CD14-positive monocyte (primary cell): Measurements from ENCODE around the gene RASIP1. TPM values are rescaled to one million over a fixed set of nuclear protein-coding genes. Genes with fewer than 3 reads are reported as not detected.
A peak's percentile ranks its signal among the peaks of the same experiment; 100 is the strongest.
"Not testable (repeated sequence)": the region's sequence is repeated elsewhere in the genome, so short reads cannot be mapped to it uniquely, and the experiment has no call there.

Experiments
- DNase-seq, 3 donors: peaks; one replicate each; pipeline ENCODE4 v3.0.0-alpha.2; 2011 to 2022
- H2AFZ ChIP-seq: 2 replicates; pipeline ENCODE4 v1.6.0; 2012; ENCODE audit warnings: mild to moderate bottlenecking, low read depth, low read length, inconsistent platforms; ENCODE audit not compliant: insufficient read depth, poor library complexity, severe bottlenecking
- H3K27ac ChIP-seq, 2 donors: 1 replicate in 1 of 2; 2 replicates in 1 of 2; pipeline ENCODE4 v1.5.1; 2012 to 2013; ENCODE audit warnings: low read length in 2 of 2, control low read depth in 1 of 2, inconsistent platforms in 1 of 2, low read depth in 1 of 2, mild to moderate bottlenecking in 1 of 2
- H3K27me3 ChIP-seq, 2 donors: one replicate each; pipeline versions ENCODE4 v1.6.0 to v1.6.1; 2011 to 2013; ENCODE audit warnings: low read length in 2 of 2; ENCODE audit not compliant: control insufficient read depth in 2 of 2, insufficient read depth in 2 of 2
- H3K36me3 ChIP-seq, 2 donors: replicated peaks in 1 of 2; 1 replicate in 1 of 2; 2 replicates in 1 of 2; pipeline versions ENCODE4 v1.5.1 to v1.6.1; 2012 to 2013; ENCODE audit warnings: low read length in 2 of 2, control low read depth in 1 of 2, inconsistent platforms in 1 of 2, mild to moderate bottlenecking in 1 of 2; ENCODE audit not compliant: insufficient read depth in 2 of 2, control insufficient read depth in 1 of 2
- H3K4me1 ChIP-seq, 2 donors: 1 replicate in 1 of 2; 2 replicates in 1 of 2; pipeline versions ENCODE4 v1.5.1 to v1.6.1; 2012 to 2013; ENCODE audit warnings: low read length in 2 of 2, control low read depth in 1 of 2, inconsistent platforms in 1 of 2, mild to moderate bottlenecking in 1 of 2, moderate library complexity in 1 of 2; ENCODE audit not compliant: insufficient read depth in 2 of 2, control insufficient read depth in 1 of 2
- H3K4me2 ChIP-seq: replicated peaks from 2 replicates; pipeline ENCODE3; 2012; ENCODE audit warnings: low read length, moderate library complexity, mild to moderate bottlenecking; ENCODE audit not compliant: poor library complexity, severe bottlenecking; ENCODE audit errors: extremely low read depth
- H3K4me3 ChIP-seq, 3 experiments: fragments of 200-600 bp in 1 of 3; sonication (generic) in 1 of 3; replicated peaks in 1 of 3; 1 replicate in 2 of 3; 2 replicates in 1 of 3; pipeline ENCODE4 v1.5.1; 2011 to 2013; ENCODE audit warnings: low read length in 3 of 3, mild to moderate bottlenecking in 3 of 3, control low read depth in 2 of 3, low read depth in 2 of 3, inconsistent platforms in 1 of 3, moderate library complexity in 1 of 3
- H3K79me2 ChIP-seq: 2 replicates; pipeline ENCODE4 v1.6.0; 2012; ENCODE audit warnings: mild to moderate bottlenecking, control low read depth, inconsistent platforms, low read length, moderate library complexity; ENCODE audit not compliant: insufficient read depth
- H3K9ac ChIP-seq: 2 replicates; pipeline ENCODE4 v1.6.0; 2017; ENCODE audit warnings: low read length, mild to moderate bottlenecking; ENCODE audit not compliant: insufficient read depth, poor library complexity, severe bottlenecking
- H3K9me3 ChIP-seq, 2 donors: replicated peaks in 1 of 2; 1 replicate in 1 of 2; 2 replicates in 1 of 2; pipeline versions ENCODE4 v1.5.1 to v1.6.1; 2012 to 2013; ENCODE audit warnings: low read length in 2 of 2, control low read depth in 1 of 2; ENCODE audit not compliant: control insufficient read depth in 1 of 2, insufficient read depth in 1 of 2
- H4K20me1 ChIP-seq: 2 replicates; pipeline ENCODE4 v1.6.0; 2012; ENCODE audit warnings: mild to moderate bottlenecking, low read length, control low read depth, moderate library complexity; ENCODE audit not compliant: insufficient read depth
- H3K27ac Mint-ChIP-seq, 7 donors: one replicate each; pipeline ENCODE4 v1.8.0; 2020; ENCODE audit warnings: mild to moderate bottlenecking in 7 of 7, mixed read lengths in 7 of 7, moderate library complexity in 6 of 7, inconsistent platforms in 2 of 7
- H3K27me3 Mint-ChIP-seq, 3 donors: one replicate each; pipeline ENCODE4 v1.8.0; 2021 to 2022; ENCODE audit warnings: low read depth in 3 of 3, mild to moderate bottlenecking in 3 of 3, mixed read lengths in 3 of 3, moderate library complexity in 3 of 3, inconsistent platforms in 1 of 3
- H3K36me3 Mint-ChIP-seq, 2 donors: one replicate each; pipeline ENCODE4 v1.8.0; 2020; ENCODE audit warnings: mixed read lengths in 2 of 2, inconsistent platforms in 1 of 2, mild to moderate bottlenecking in 1 of 2
- H3K4me1 Mint-ChIP-seq: one replicate; pipeline ENCODE4 v1.8.0; 2020; ENCODE audit warnings: mild to moderate bottlenecking, mixed read lengths
- H3K4me3 Mint-ChIP-seq, 2 donors: one replicate each; pipeline ENCODE4 v1.8.0; 2020; ENCODE audit warnings: mild to moderate bottlenecking in 2 of 2, mixed read lengths in 2 of 2, moderate library complexity in 1 of 2
- H3K9me3 Mint-ChIP-seq, 7 donors: one replicate each; pipeline ENCODE4 v1.8.0; 2020 to 2022; ENCODE audit warnings: mixed read lengths in 7 of 7, mild to moderate bottlenecking in 6 of 7, moderate library complexity in 6 of 7, inconsistent platforms in 2 of 7
- CTCF ChIP-seq: fragments of 200-600 bp; IDR thresholded peaks from one replicate; pipeline ENCODE4 v1.8.0; 2022; ENCODE audit warnings: antibody characterized with exemption, mild to moderate bottlenecking
- WGBS: methylation state at CpG from one replicate; pipeline ENCODE4 v1.1.5; 2013; ENCODE audit warnings: missing lambda C conversion rate; ENCODE audit not compliant: insufficient coverage; 5-methylcytosine and 5-hydroxymethylcytosine counted together
- intact Hi-C, 2 donors: fragments of 100-400 bp; cut with micrococcal nuclease; formaldehyde crosslinking; loops; one replicate each; pipeline versions ENCODE4 v1.15.0 to v1.15.1; 2023
- polyA plus RNA-seq, 3 donors: library from polyadenylated mRNA; depleted of rRNA in 1 of 3; unstranded in 2 of 3; stranded (reverse) in 1 of 3; fragments of 300-500 nt in 2 of 3; fragments of >200 nt in 1 of 3; fragmentation: Illumina TruSeq in 2 of 3; gene quantifications; 1 replicate in 2 of 3; 2 replicates in 1 of 3; pipeline ENCODE4 v1.2.3, GENCODE V29; 2012 to 2021

The RASIP1 gene
- polyA plus RNA-seq, 3 donors, result 1.2 TPM; not detected in 2

DNA sequence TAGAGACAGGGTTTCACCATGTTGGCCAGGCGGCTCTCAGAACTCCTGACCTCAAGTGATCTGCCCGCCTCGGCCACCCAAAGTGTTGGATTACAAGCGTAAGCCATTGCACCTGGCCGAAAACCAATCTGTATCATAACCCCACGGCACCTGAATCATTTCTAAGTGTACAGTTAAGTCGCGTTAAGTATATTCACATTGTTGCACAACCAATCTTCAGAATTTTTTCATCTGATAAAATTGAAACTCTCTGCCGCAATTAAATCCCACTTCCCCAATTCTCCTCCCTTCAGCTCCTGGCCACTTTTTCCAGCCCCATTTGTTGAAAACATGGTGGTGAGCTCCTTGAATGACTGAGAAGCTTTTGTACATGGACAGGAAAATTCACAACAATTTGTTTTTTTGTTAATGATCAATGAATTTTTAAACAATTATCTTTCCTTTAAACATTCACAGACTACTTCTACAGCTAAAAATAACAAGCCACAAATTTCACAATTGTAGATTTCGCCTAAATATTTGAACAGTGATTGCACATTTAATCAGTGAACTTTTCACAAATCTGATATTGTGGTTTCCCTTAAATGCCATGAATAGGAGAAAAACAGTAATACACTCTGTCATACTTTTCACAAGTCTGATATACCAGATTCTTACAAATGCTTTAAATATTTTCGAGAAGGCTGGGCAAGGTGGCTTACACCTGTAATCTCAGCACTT lies 28.7 kb upstream of the RASIP1 start:
- Histone ChIP-seq H3K79me2 (no peaks in the 10 kb centered on the region), H3K4me3 (peak overlapping the region in 1 of 3 experiments; percentile 37), H3K36me3 (no peaks in the 10 kb centered on the region), H4K20me1 (no peaks in the 10 kb centered on the region), H3K27ac (no peak overlapping the region), H3K9ac (no peak overlapping the region), H2AFZ (no peak overlapping the region), H3K9me3 (no peaks in the 10 kb centered on the region), H3K27me3 (peaks cover 0 to 7% of the 10 kb centered on the region in 2 donors), H3K4me1 (peaks cover 20 to 21% of the 10 kb centered on the region in 2 donors), H3K4me2 (peak overlapping the region; percentile 59)
- WGBS, result 21% methylated on average over 6 of the region's 11 CpGs
- intact Hi-C loops, result no loop called here
- DNase-seq, result peak in 2 of 3 donors; percentile 44 to 48
- no peak for TF ChIP-seq CTCF
- H3K27ac Mint-ChIP-seq, result peak overlapping the region in 5 of 7 donors; percentile 12 to 86 (median 72)
- H3K4me1 Mint-ChIP-seq, result peaks cover 18% of the 10 kb centered on the region
- peaks cover 21 to 41% (median 23%) of the 10 kb centered on the region in 3 donors for H3K27me3 Mint-ChIP-seq
- no peaks in the 10 kb centered on the region for H3K36me3 Mint-ChIP-seq
- peaks cover 0 to 2% (median 0%) of the 10 kb centered on the region in 7 donors for H3K9me3 Mint-ChIP-seq
- H3K4me3 Mint-ChIP-seq, result peak overlapping the region; percentile 47 to 79

GRCh38 chr19:48768171-48768753 lies 27.9 kb upstream of the RASIP1 start:
- H3K4me3 Mint-ChIP-seq, H3K27ac Mint-ChIP-seq, H3K9me3 Mint-ChIP-seq, H3K36me3 ChIP-seq, H3K79me2 ChIP-seq, H3K36me3 Mint-ChIP-seq, H4K20me1 ChIP-seq, H3K4me2 ChIP-seq, DNase-seq, H2AFZ ChIP-seq, H3K9me3 ChIP-seq, intact Hi-C loops, H3K4me3 ChIP-seq, H3K27me3 ChIP-seq, H3K9ac ChIP-seq, H3K27ac ChIP-seq: not testable (repeated sequence)
- Mint-ChIP-seq H3K27me3 (peaks cover 24 to 44% (median 27%) of the 10 kb centered on the region in 3 donors), H3K4me1 (peaks cover 18% of the 10 kb centered on the region)
- WGBS, result 10% methylated on average over 1 of the region's 6 CpGs
- peaks cover 20 to 21% of the 10 kb centered on the region in 2 donors for H3K4me1 ChIP-seq

GRCh38 chr19:48765816-48766215 lies 25.4 kb upstream of the RASIP1 start:
- H2AFZ ChIP-seq, DNase-seq: not testable (repeated sequence)
- H3K27me3 Mint-ChIP-seq, result peaks cover 33 to 63% (median 42%) of the 10 kb centered on the region in 3 donors

More at GRCh38 chr19:48765816-48766215, 25.4 kb upstream of the RASIP1 start:
- H3K4me2 ChIP-seq, H3K36me3 ChIP-seq, intact Hi-C loops, H4K20me1 ChIP-seq, H3K27ac ChIP-seq, H3K9me3 Mint-ChIP-seq, H3K79me2 ChIP-seq, H3K4me3 ChIP-seq, H3K36me3 Mint-ChIP-seq, H3K27ac Mint-ChIP-seq, H3K9me3 ChIP-seq, H3K9ac ChIP-seq, H3K27me3 ChIP-seq: not testable (repeated sequence)
- H3K4me3 Mint-ChIP-seq, result peak overlapping the region in 1 of 2 donors; percentile 36
- WGBS, result no CpG with 5 or more reads among the region's 5 CpGs
- H3K4me1 Mint-ChIP-seq, result peaks cover 20% of the 10 kb centered on the region
- H3K4me1 ChIP-seq, result peaks cover 21 to 23% of the 10 kb centered on the region in 2 donors
